GM18867 (cell line): Measurements from ENCODE around the gene CLCA4.

Source experiments
- ATAC-seq: cut with Tn5 transposase; IDR thresholded peaks from one replicate; pipeline ENCODE4 v1.9.1; 2021; ENCODE audit warnings: mild to moderate bottlenecking, moderate library complexity; ENCODE audit not compliant: unreplicated experiment

The CLCA4 gene

DNA sequence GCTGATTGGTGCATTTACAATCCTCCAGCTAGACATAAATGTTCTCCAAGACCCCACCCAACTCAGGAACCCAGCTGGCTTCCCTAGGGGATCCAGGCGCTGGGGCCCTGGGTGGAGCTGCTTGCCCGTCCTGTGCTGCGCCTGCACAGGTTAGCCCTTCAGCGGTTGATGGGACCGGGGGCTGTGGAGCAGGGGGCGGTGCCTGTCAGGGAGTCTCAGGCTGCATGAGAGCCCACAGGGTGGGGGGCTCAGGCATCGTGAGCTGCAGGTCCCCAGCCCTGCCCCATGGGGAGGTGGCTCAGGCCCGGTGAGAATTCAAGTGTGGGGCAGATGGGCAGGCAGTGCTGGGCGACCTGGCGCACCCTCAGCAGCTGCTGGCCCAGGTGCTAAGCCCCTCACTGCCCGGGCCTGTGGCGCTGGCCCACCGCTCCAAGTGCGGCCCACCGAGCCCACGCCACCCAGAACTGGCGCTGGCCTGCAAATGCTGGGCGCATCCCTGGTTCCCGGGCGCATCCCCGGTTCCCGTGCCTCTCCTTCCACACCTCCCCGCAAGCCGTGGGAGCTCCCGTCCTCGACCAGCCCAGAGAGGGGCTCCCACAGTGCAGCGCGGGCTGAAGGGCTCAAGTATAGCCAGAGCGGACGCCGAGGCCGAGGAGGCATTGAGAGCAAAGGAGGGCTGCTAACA, 23.1 kb upstream of the CLCA4 start:
- ATAC-seq, result no peak

DNA sequence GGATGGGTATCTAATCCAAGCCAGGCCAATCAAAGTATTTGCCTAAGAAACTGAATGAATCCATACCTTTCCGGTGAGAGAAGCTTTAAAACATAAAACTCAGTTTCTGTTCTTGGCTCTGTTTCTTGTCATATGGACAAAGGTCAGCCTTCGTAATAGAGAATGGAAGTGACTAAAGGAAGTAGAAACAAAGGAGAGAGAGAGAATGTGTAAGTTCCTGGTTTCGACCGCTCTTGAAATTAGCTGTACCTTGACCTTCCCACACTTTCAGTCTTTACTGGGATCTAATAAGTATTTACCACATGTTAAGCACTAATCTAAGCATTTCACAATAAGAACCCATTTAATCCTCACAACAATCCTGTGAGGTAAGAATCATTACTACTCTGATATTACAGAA, 19.6 kb upstream of the CLCA4 start:
- ATAC-seq, result no peak

DNA sequence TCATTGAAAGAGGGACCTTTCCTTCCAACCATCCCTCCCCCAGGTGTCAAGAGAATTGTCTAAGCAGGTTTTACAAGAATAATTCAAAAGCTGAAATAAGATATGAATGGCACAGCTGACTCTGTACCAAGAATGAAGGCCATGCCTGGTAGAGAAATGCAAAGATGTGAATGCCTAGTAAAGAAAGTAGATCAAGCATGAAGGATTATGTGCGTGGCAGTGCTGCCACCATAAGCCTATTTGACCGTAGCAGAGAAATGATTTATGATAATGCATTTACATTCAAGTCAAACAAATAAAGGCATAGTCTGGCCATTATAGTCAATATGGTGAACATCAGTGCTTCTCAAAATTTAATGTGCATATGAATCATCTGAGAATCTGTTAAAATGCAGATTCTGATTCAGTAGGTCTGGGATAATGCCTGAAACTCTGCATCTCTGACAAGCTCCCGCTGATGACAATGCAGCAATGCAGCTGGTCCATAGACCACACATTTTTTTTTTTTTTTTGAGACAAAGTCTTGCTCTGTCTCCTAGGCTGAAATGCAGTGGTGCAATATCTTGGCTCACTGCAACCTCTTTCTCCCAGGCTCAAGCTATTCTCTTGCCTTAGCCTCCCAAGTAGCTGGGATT, 16.6 kb upstream of the CLCA4 start:
- ATAC-seq, result no peak

DNA sequence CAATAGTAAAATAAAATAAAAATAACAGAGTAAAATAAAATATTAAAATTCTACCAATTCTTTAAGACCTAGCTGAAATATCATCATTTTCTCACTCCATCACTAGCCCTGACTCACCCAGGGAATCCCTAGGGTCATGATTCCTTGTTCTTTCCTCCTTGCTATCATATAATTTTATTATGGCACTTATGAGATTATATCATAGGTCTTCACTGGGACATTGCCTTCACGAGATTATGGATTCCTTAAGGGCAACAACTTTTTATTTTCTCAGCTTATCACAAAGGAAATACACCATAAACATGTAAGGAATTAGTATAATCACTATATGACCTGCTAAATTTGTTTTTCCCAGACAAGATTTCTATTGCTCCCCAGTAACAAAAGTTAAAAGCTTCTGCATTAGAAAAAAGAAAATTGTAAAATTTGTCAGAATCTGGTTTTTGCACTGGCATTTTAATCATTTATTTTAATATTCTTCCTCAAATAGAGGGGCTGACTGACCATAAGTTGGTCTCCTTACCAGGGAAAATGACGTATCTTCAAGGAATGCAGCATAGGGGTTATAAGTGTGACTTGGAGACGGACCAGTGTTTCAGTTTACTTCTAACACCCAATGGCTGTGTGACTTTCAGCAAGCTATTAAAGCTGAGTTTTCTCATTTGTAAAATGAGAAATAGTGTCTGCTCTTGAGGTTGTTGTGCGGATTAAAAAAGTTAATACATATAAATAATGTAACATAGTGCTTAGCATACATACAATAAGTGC, 8.8 kb upstream of the CLCA4 start:
- ATAC-seq, result no peak

DNA sequence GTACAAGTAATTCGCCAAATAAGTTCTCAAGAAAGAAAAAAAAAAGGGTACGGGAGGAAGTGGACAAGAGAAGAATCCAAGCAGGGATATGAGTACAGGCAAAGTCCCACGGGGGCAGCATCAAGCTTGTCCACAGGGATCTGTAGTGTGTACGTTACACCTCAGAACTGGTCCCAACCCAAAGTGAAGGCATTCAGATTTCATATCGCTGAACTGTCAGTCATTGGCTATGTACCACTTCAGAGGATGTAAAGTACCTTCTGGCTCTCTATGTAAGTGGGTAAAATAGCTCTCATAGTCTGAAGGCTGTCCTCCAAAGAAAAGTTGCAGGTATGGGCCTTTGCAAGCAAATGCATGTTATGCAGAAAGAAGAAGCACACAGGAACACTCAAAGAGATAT, 8.1 kb upstream of the CLCA4 start:
- no peak for ATAC-seq

DNA sequence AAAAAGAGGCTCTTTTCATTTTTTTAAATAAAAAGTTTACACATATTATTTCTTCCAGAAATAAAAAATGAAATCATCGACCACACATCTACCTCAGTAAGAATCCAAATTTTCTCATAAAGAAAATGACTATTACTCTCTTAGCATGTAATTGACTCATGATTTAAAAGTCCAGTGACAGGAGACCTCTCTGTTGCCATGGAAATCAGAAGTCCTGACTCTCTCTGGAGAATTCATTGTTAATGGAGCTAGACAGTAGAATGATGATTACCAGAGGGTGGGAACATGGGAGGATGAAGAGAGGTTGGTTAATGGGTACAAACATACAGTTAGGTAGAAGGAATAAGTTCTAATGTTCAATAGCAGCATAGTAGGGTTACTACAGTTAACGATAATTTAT, 5.0 kb upstream of the CLCA4 start:
- no peak for ATAC-seq

DNA sequence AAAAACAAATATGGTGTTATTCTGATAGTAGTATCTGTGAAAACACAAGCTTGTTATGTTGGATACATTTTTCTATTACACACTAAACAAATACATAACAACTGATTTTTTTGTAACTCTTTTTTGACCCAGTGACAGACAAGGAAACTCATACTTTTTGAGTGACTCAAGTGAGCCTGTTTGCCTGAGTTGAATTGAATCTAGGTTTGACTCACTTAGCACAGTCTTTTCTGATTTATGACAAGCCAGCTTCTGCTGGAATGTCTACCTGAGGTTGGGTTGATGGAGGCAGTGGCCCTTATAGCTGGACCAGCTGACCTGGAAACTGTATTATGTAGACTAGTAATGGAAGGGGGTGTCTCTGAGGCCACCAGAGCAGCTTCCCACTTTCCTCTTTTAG, 4.2 kb upstream of the CLCA4 start:
- ATAC-seq, result no peak

DNA sequence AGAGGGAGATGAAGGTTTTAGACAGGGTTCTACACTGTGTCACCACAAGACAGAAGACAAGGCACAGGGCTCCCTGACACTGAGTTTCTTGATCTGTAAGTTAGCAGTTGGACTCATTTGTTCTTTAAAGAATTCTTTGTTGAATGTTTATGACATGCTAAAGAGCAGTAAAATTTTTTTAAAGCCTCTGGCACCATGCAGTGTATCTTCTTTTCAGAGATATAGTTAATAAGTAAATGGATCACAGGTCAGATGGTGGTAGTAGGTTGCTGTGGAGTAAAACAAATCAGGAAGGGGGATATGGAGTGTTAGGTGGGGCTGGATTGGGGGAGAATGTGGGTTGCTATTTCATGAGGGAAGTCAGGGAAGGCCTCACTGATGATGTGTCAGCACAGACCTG, 2.0 kb downstream of the CLCA4 start:
- no peak for ATAC-seq

DNA sequence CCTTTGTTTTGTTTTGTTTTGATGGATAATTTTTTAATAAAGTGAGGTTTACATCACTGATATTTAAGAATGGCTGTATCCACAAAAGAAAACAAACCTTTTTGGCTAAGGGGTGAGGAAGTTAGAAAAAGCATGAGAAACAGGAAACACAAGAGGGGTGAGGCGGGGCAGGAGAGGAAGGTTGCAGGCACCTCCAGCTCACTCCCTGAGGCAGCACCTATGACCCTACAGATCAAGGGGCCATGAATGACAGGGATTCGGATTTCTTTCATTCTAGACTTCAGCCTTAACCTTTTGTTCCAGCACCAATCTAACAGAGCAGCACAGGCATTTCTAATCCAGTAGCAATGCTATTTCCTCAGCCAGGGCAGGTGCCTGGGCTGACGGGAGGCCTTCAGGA, 4.4 kb downstream of the CLCA4 start:
- no peak for ATAC-seq

DNA sequence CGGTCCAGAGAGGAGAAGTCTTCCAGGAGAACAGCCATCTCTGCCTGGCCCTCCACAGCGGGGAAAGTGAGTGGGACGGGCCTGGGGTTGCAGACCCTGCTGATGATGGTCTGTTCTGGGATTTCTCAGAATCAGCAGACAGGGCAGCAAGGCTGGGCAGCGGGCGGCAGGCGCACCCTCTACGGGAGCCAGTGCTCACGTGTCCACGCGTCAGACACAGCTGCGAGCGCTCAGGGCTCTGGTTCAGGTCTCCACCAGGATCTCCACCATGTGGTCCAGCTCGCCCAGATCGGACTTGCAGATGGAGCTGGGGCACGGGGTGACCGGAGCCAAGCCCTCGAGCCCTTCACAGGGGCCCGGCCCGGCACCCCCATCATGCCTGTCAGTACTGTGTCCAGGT, 5.5 kb downstream of the CLCA4 start:
- ATAC-seq, result no peak

DNA sequence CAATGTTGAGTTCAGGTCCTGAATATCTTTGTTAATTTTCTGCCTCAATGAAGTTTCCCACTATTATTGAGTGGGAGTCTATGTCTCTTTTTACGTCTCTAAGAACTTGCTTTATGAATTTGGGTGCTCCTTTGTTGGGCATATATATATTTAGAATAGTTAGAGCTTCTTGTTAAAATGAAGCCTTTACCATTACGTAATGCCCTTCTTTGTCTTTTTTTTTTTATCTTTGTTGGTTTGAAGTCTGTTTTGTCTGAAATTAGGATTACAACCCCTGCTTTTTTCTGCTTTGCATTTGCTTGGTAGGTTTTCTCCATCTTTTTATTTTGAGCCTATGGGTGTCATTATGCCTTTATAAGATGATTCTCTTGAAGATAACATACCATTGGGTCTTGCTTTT, 10.9 kb downstream of the CLCA4 start:
- no peak for ATAC-seq

DNA sequence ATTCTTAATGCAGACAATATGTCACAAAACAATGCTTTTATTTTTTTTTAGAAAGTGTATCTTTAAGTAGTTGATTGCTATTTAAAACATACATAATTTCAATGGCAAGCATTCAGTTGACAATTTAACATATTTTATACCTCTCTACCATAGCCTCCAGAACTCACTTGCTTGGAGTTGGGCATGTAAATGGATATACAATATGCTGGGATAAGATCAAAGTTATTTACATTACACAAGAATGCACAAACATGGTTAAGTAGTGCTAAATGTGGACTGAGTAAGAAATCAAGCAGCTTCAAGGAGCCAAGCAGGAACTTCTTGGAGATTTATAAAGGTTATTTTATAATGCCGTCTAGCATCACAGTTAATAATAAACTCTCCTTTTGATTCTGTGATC, 17.0 kb downstream of the CLCA4 start:
- no peak for ATAC-seq

DNA sequence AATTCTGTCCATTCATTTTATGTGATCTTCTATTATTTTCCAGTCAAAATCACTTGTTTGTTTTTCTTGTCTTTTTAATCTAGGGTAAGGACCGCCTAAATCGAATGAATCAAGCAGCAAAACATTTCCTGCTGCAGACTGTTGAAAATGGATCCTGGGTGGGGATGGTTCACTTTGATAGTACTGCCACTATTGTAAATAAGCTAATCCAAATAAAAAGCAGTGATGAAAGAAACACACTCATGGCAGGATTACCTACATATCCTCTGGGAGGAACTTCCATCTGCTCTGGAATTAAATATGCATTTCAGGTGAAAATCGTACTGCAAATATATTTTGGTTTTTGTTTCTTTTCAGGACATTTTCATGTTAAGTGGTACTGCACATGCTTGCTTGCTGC, 20.5 kb downstream of the CLCA4 start:
- ATAC-seq, result no peak

DNA sequence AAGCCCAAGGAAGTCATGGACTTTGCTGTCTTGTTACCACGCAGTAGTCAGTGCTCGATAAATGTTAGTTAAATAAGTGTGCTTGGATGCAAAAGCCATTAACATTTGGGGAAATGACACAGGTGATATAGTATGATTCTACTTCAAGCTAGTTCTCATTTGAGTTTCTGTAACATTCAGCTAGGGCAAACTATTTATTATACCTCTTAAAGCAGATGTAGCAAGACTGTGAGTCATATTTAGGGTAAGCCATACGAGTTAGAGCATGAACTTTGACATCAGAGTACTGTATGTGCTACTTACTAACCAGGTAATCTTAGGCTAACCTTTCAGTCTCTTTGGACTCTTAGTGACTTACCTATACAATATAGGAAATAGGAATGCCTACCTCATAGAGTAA, 21.0 kb downstream of the CLCA4 start:
- ATAC-seq, result no peak

DNA sequence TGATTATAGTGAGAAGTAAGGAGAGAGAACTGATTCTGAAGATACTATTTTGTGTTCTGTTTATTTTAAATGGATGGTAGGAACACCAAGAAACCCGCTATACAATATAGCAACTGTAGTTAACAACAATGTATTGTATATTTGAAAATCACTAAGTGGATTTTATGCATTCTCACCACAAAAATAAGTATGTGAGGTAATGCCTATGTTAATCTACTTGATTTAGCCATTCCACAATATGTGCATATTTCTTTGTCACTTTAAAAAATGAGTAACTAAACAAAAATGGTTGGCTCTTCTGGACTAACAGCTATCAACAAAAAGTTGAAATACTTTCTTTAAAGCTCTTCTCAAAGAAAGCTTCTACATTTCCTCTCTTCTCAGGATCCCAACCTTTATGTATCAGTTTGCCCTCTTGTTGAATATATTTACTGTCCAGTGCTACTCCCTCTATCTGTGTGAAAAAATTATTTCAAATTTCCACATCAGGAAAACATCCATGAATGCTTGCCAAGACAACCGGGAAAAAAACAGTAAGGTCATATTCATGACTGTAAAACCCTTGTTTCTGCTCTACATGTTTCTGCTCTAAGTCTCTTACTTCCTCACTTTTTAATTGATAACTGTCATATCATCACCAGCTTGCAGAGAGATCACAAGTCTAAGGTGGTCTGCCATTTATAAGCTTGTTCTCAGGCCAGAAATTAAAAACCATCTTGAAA, 27.0 kb downstream of the CLCA4 start:
- ATAC-seq, result no peak

DNA sequence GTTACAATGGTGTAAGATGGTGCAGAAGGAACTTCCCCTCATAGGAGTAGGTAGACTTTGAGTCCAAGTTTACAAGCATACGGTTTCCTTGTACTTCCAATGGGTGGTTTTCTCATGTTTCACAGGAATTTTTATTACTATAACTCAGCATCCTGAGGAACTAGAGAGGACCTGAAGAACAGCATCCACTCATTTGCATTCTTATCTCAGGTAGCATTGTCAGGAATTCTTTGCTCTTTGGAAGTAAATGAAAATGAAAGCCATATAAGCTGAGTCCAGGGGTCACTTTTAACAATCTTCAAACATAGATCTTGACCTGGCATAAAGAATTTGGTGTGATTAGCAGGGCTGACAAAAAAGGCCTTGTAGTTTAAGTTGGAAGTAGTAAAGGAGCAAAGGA, 34.4 kb downstream of the CLCA4 start:
- ATAC-seq, result no peak

DNA sequence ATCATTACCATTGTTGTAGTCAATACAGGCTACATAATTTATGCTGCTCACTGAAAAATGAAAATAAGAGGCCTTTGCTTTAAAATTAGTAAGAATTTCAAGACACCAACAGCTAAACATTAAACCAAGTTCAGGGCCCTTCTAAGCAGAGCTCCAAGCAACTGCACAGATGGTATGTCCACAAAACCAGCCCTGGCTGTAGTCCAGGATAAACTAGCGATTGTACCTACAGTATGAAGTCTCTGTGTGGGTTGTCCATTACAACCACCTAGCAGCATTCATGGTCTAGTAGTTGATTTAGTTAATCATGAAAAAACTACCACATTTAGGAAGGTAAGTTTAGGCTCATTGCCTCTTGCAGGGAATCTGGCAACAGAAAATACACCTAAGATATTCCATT, 35.3 kb downstream of the CLCA4 start:
- ATAC-seq, result no peak

DNA sequence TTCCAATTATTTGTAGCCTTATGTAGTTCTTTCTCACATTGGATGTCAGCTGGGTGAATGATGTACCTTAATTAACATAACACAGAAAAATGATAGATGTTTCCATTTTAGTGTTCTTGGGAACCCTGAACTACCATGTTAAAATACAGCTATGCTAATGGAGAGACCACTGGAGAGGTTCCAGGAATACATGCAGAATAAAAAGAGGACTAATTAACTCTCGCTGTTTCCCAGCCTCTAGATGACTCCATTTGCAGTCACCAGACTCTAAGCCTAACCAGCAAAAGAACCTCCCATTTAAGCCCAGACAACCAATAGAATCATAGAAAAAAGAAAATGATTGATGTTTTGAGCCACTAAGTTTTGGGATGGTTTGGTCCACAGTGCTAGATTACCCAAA, 36.2 kb downstream of the CLCA4 start:
- no peak for ATAC-seq

DNA sequence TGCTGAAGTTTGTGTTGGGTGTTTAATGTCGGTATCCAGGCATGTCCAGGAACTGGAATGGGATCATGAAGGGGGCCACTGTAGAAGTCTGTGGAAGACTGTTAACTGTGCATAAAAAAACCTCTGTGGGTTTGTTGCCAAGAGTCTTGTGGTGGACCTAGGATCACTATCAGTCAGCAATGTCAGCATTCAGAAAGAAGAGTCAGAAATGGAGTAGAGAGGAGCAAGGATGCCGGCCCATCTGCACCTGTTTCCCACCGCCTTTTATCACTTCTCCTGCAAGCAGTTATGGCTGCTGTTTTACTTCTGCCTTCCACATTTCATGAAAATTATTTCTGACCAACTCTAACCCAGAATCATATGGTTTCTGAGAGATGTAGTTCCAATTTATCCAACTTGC, 36.7 kb downstream of the CLCA4 start:
- ATAC-seq, result no peak

DNA sequence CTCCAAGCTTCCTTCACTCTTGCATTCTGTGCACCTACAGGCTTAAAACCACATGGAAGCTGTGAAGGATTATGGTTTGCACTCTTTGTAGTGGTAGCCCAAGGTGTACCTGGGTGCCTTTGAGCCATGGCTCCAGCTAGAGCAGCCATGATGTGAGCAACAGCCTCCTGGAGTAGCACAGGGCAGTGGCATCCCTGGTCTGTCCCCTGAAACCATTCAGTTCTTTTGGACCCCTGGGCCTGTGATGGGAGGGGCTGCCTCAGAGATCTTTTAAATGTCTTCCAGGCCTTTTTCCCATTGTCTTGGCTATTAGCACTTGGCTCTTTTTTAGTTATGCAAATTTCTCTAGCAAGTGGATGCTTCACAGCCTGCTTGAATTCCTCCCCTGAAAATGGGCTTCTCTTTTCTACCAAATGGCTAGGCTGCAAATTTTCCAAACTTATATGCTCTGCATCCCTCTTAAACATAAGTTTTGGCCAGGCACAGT, 47.4 kb downstream of the CLCA4 start:
- ATAC-seq, result no peak

DNA sequence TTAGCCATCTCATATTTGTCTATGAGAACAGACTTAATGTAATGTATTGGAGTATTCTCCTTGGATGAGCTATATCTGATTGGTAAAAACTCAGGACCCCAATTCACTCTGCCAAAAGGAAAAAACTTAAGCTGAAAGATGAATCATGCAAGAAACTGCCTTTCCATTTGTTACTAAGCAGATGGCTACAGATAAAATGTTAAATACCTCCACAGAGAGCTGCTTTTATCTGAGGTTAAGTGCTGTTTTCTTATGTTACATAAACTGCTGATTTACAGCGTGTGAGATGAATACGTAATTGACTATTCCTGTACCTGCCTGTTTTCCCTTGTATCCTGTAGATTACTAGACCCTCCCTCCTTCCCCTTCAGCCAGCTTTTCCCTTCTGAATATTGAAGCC, 49.3 kb downstream of the CLCA4 start:
- no peak for ATAC-seq
